Stimulated activated CD4-positive, alpha-beta T cell treated with anti-CD3 and anti-CD28 coated beads, Interleukin-1b, Interleukin-23, amount 100 ng/mL, for 4 hours (primary cell): Measurements from ENCODE around the gene BOK.
A peak's percentile ranks its signal among the peaks of the same experiment; 100 is the strongest.

ENCODE experiments used
- DNase-seq, 2 donors: peaks; one replicate each; pipeline ENCODE4 v3.0.0-alpha.2; 2020; ENCODE audit warnings: low read depth in 2 of 2

BOK gene

GRCh38 chr2:241538838-241539615, 19.5 kb upstream of the BOK start:
- DNase-seq, result no peak

GRCh38 chr2:241539616-241540374, 18.8 kb upstream of the BOK start:
- no peak for DNase-seq

DNA sequence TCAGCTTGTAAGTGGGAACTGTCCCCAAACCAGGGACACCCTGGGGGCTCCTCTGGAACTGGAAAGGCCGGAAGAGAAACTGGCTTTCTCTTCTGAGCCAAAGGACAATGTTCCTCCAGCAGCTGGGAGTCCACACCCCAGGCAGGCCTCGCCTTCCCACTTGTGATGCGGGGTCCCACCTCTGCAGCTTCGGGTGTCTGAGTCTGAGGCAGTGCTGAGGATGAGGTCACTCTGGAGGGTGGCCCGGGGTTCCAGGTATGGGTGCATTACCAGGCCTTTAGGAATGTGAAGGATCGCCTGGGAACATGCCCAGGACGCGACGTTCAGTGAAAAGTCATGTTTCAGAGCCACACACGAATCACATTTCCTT, 18.2 kb upstream of the BOK start:
- no peak for DNase-seq

DNA sequence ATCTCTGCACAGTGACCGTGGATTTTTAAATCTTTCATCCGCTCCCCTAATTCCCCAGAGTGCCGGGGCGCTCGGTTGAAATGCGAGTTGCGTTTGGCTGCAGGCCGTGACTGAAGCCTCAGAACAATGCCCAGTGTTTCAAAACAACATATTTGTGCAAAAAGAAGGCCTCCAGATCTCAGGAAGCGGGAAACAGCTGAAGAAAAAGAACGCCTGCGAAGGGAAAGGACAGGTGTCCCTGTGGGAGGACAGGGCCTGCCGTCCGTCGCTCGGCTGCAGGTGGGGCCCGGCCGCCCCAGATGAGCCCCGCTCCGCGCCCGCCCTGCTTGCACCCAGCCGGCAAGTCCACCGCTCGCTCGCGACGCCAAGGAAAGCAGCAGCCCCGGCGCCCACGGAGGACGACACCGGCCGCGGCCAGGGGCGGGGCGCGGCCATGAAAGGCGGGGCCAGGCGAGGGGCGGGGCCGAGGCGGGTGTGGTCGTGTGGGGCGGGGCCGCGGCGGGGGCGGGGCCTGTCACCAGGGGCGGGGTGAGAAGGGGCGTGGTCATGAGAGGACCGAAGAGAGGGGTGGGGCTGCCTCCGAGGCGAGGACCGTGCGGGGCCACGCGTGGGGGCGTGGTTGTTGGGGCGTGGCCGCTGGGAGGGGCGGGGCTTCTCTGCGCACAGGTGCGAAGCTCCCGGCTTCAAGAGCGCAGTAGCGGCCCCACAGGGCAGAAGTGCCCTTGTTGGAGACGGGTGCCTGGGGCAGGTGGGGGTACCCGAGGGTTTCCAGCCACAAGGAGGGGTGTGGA, 17.6 kb upstream of the BOK start:
- DNase-seq, result peak; percentile 48 to 49

DNA sequence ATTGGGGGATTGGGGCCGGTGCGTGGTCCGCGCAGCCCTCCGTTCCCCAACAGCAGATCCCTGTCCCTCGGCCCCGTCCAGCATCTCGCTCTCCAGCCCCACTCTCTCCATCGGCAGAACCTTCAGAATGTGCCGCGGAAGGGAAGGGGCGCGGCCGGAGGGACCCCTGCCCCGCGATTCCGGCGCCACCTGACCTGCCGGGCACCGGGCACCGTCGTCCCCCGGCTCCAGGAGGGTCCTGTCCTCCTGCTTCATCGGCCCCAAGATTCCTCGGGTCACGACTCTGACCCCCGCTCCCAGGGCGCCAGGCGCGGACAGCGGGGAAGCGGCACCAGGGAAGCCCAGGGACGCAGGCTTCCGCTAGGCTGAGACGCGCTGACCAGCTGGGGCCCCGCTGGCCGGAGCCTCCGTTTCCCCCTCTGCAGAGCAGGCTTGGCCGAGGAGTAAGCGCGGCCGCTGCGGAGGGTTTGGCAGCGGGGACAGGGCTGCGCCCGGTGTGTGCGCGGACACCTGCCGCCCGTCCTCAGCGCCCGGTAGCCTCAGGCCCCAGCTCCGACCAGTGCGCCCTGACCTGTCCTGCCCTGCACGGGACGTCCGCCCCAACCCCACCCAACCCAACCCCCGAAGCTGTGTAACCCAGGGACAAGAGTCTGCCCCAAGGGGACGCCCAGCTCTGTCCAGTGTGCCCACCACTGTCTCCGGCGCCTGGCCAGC, 16.8 kb upstream of the BOK start:
- DNase-seq, result no peak

DNA sequence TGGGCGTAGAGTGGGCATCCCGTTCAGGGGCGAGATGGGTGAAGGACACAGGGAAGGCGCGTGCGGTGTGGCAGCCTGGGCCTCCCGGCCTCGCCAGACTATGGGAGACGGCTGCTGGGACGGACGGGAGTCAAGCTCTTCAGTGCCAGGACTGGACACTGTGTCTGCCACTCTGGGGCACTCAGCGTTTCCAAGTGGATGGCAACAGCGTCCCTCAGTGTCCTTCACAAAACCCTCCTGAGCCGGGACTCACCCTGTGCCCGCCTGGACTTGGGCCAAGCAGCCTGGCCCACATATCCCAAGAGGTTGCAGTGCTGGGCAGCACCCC, 16.3 kb upstream of the BOK start:
- DNase-seq, result no peak

DNA sequence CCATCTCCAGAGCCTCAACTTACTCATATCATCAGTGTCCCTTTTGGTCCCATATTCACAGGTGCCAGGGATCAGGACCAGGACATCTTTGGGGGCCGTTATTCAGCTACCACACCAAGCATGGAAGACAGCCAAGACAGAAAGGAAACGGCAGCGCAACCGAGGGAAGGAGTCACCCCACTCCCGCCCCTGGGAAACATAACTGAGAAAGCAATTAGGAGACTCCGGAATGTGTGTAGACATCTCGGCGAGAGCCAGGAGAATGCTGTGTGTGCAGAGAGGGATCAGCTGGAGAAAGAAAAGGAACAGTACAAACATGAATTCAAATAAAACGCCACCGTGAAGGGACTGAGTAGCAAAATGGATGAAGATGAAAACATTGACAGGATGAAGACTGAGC, 13.4 kb upstream of the BOK start:
- no peak for DNase-seq

GRCh38 chr2:241545523-241546473, 12.7 kb upstream of the BOK start:
- DNase-seq, result no peak

DNA sequence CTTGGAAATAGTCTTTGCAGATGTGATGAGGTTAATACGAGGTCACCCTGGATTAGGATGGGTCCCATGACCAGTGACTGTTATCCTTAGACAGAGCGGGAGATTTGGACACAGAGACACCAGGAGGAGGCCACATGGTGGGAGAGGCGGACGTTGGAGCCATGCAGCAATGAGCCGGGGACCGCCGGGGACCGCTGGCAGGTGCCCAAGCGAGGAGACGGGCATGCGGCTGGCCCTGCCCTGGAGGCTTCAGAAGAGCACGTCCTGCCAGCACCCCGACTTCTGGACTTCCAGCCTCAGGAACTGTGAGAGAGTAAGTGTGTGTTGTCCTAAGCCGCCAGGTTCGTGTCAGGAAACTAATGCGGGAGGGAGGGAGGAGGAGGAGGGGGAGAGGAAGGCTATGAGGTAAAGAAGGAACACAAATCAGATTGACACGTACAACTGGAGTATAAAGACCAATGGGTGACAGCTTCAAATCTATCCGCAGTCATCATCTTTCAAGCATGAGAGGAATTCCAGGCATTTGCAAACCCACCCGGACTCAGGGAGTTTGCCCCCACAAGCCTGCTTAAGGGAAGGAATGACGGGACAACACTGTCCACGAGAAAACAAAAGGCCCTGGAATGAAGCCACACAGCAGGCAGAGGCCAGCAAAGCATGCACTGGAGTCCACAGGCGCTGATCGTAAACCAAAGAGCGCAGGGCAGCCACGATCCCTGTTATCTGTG, 11.6 kb upstream of the BOK start:
- no peak for DNase-seq

GRCh38 chr2:241547781-241548450, 10.6 kb upstream of the BOK start:
- no peak for DNase-seq

DNA sequence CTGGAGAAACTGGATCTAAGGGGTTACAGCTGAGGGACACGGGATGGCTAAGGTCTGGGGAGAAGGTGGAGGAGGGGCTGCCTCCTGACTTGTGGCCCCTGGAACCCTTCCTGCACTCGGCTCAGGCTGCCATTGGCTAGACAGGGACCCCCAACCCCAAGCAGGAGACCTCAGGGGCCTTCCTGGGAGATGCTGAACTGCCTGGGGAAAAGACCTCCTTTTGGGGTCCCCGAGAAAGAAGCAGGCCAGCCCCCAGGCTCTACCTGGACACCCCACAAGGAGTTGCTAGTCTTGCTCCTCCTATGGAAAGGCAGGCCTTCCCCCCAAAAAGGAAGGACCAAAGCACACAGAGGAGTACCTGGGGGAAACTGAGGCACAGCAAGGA, 10.1 kb upstream of the BOK start:
- DNase-seq, result no peak

- DNase-seq, result no peak
Measured at GRCh38 chr2:241550616-241551580, 7.6 kb upstream of the BOK start.

DNA sequence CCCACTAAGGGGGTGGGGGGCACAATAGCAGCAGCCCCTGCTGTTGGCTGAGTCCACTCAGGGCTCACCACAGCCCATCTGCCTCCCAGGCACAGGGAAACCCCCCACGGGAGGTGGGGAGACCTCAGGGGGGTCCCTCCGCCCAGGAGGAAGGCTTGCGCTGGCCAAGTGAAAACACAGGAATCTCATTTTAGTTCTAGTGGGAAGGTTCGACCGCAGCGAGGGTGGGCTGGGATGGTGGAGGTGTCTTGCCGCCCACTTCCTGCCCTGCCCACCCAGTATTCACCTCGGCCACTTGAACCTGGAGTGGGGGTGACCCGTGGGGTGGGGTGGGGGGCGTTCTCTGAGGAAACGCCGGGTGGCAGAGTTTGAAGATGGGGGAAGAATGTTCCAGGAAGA, 6.9 kb upstream of the BOK start:
- DNase-seq, result no peak

- no peak for DNase-seq
Measured at GRCh38 chr2:241551998-241552737, 6.4 kb upstream of the BOK start.

DNA sequence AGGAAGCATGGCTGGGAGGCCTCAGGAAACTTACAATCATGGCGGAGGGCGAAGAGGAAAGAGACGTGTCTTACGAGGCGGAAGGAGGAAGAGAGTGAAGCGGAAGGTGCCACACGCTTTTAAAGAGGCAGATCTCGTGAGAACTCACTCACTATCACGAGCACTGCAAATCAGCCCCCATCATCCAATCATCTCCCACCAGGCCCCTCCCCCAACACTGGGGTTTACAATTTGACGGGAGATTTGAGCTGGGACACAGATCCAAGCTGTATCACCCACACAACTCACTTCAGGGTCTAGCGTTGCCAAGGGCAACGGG, 5.1 kb upstream of the BOK start:
- DNase-seq, result no peak

DNA sequence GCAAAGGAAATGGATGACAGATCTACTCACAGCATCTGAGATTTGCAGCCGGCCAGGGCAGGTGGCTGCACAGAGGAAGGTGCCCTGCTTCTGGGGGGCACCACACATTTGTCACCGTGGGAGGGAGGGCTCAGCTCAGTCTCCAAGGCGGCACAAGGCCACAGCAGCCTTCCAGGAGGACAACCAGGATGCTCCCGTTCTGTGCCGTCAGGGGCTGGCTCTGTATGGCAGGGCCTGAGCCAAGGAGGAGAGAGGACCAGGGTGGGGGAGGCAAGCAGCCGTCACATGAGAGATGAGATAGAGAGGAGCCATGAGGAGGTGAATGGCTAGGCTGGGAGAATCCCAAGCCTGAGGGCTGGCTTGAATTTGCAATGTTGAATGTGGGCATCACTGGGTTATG, 4.6 kb upstream of the BOK start:
- no peak for DNase-seq

- DNase-seq, result no peak
Measured at GRCh38 chr2:241554610-241555322, 3.8 kb upstream of the BOK start.
